ENCODE measurements around the gene CLDN6. TPM values are rescaled to one million over a fixed set of nuclear protein-coding genes. Genes with fewer than 3 reads are reported as not detected.
"Not testable (repeated sequence)": the region's sequence is repeated elsewhere in the genome, so short reads cannot be mapped to it uniquely, and the experiment has no call there.

Gene CLDN6
- polyA plus RNA-seq, result under 1 TPM in 1 of 3 donors, not detected in 2; 0.86 TPM

GRCh38 chr16:3017794-3018506 lies at the start of gene CLDN6:
Gene CLDN6 (minus strand): TSS chr16:3018183. CDS start chr16:3016021, 2,162 bp downstream.
- no peak within 1 kb of the TSS for H3K27ac ChIP-seq (ENCODE audit: low read depth, low read length)
- WGBS, 3 donors, result 7 to 12% (median 11%) methylated on average over 37 to 52 of the region's 52 CpGs

- WGBS, 3 donors, result 73 to 79% (median 74%) methylated on average over 7 of the region's 7 CpGs
- no peak overlapping the region for H3K27ac ChIP-seq (ENCODE audit: low read depth, low read length)
These were observed 48.4 kb upstream of the CLDN6 start for GRCh38 chr16:3066440-3066748.

- WGBS, 3 donors, result 55 to 61% (median 58%) methylated on average over 26 of the region's 26 CpGs
- H3K27ac ChIP-seq (ENCODE audit: low read depth, low read length), result no peak overlapping the region
These were observed 47.9 kb upstream of the CLDN6 start for GRCh38 chr16:3065742-3066439.

GRCh38 chr16:3065069-3065741 lies 47.2 kb upstream of the CLDN6 start, which contains the start of gene IL32:
Gene IL32 (plus strand): TSS chr16:3065640. CDS start chr16:3065812, 172 bp downstream.
- WGBS, 3 donors, result 33 to 45% (median 34%) methylated on average over 13 of the region's 13 CpGs
- H3K27ac ChIP-seq (ENCODE audit: low read depth, low read length), result no peak within 1 kb of the TSS

- no peak overlapping the region for H3K27ac ChIP-seq (ENCODE audit: low read depth, low read length)
- 92 to 98% (median 93%) methylated on average over 8 of the region's 8 CpGs for WGBS, 3 donors
These were observed 45.8 kb upstream of the CLDN6 start for GRCh38 chr16:3063625-3064386.

- WGBS, 3 donors, result 81 to 87% (median 86%) methylated on average over 6 of the region's 6 CpGs
- H3K27ac ChIP-seq (ENCODE audit: low read depth, low read length), result no peak overlapping the region
These were observed 44.6 kb upstream of the CLDN6 start for GRCh38 chr16:3062553-3062952.

- 83 to 87% (median 86%) methylated on average over 14 of the region's 14 CpGs for WGBS, 3 donors
- no peak overlapping the region for H3K27ac ChIP-seq (ENCODE audit: low read depth, low read length)
These were observed 42.5 kb upstream of the CLDN6 start for GRCh38 chr16:3060339-3061127.

GRCh38 chr16:3059723-3060242 lies 41.8 kb upstream of the CLDN6 start:
- 55 to 61% (median 56%) methylated on average over 9 of the region's 9 CpGs for WGBS, 3 donors

GRCh38 chr16:3059041-3059722 lies 41.2 kb upstream of the CLDN6 start:
- no peak overlapping the region for H3K27ac ChIP-seq (ENCODE audit: low read depth, low read length)
- WGBS, 3 donors, result 0 to 1% (median 0%) methylated on average over 45 to 64 of the region's 67 CpGs

More at GRCh38 chr16:3059723-3060242, 41.8 kb upstream of the CLDN6 start:
- no peak overlapping the region for H3K27ac ChIP-seq (ENCODE audit: low read depth, low read length)

- 6 to 10% (median 8%) methylated on average over 58 to 77 of the region's 77 CpGs for WGBS, 3 donors
- no peak overlapping the region for H3K27ac ChIP-seq (ENCODE audit: low read depth, low read length)
These were observed 40.4 kb upstream of the CLDN6 start for GRCh38 chr16:3058139-3059030.

GRCh38 chr16:3057181-3058138 lies 39.5 kb upstream of the CLDN6 start:
- WGBS, 3 donors, result 92 to 94% (median 92%) methylated on average over 22 of the region's 22 CpGs
- H3K27ac ChIP-seq (ENCODE audit: low read depth, low read length), result no peak overlapping the region

- 79 to 93% (median 84%) methylated on average over 14 to 19 of the region's 19 CpGs for WGBS, 3 donors
- no peak overlapping the region for H3K27ac ChIP-seq (ENCODE audit: low read depth, low read length)
These were observed 38.6 kb upstream of the CLDN6 start for GRCh38 chr16:3056336-3057180.

GRCh38 chr16:3055734-3056115 lies 37.7 kb upstream of the CLDN6 start:
- not testable (repeated sequence) for H3K27ac ChIP-seq (ENCODE audit: low read depth, low read length)
- 64 to 88% (median 69%) methylated on average over 9 of the region's 9 CpGs for WGBS, 3 donors

- WGBS, 3 donors, result 62 to 85% (median 67%) methylated on average over 17 of the region's 17 CpGs
These were observed 37.2 kb upstream of the CLDN6 start for GRCh38 chr16:3054965-3055733.

More at GRCh38 chr16:3054965-3055733, 37.2 kb upstream of the CLDN6 start:
- no peak overlapping the region for H3K27ac ChIP-seq (ENCODE audit: low read depth, low read length)

Measured in adipose tissue (tissue), 3 donors.